HG02870 (cell line): Measurements from ENCODE around the gene HS3ST1.

ENCODE experiments used
- ATAC-seq: cut with Tn5 transposase; IDR thresholded peaks from one replicate; pipeline ENCODE4 v1.9.1; 2021; ENCODE audit warnings: mild to moderate bottlenecking, moderate library complexity; ENCODE audit not compliant: unreplicated experiment

HS3ST1 gene

DNA sequence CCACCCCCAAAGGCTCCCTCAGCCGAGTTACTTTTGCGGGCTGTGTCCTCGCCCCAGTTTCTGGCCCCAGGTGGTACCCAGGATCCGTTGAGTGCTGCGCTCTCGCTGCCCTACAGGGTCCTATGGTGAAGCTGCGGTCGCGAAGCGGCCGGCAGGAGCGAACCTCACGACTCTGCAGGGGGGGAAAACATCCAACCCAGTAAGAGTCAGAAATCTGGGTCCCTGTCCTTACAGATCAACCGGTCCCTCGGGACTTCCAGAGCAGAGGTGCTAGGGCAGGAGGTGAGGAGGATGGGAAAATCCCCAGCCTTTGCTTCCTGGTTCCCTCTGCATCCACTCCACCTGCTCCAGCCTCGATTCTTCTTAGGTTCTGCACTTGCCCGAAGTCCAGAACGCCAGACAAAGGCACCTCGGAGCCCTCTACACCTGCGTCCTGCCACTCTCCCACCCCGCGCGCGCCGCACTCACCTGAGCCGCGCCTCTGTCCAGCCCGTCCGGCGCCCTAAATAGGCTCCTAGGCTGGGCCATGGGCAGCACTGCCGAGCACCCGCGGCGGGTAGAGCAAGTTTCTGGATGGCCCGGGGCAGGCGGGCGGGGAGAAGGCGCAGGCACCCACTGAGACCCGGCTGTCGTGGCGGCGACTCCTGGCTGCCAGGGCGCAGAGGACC lies at the start of gene HS3ST1:
Gene HS3ST1 (minus strand): TSS at position 664 of the 668 bp plus-strand sequence. CDS start 28,889 bp downstream, outside the sequence.
- ATAC-seq: peak; percentile 35

GRCh38 chr4:11475871-11476270 lies 47.2 kb upstream of the HS3ST1 start:
- ATAC-seq: no peak

DNA sequence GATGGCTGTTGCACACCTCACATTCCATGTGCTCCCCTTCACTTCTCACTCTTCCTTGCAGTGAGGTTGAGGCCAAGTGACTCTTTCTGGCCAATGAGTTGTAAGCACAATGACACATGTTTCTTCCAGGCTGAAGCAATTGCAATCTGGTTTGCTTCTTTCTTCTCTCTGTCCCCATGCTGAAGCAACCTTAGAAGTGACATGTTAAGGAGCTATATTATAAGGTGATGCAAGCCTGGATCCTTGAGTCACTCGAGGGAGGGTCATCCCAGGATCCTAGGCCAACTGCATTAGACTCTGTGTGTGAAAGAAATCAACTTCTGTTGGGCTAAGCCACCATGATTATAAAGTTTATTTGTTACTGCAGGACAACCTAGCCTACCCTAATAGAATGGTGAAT lies 45.5 kb upstream of the HS3ST1 start:
- ATAC-seq: no peak

DNA sequence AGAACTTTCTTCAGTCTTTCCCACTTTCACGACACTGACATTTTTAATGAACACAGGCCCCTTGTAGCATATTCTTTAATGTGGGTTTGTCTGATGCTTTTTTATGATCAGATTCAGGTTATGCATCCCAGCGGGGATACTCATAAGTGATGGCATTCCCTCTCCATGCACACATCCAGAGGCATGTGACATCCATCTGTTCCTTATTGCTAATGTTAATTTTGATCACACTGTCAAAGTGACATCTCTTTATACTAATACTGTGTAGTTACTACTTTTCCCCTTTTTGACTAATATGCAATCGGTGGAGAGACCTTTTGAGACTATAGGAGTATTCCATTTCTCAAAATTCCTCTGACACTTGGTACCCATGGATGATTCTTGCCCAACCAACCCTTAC lies 43.8 kb upstream of the HS3ST1 start:
- no peak for ATAC-seq

DNA sequence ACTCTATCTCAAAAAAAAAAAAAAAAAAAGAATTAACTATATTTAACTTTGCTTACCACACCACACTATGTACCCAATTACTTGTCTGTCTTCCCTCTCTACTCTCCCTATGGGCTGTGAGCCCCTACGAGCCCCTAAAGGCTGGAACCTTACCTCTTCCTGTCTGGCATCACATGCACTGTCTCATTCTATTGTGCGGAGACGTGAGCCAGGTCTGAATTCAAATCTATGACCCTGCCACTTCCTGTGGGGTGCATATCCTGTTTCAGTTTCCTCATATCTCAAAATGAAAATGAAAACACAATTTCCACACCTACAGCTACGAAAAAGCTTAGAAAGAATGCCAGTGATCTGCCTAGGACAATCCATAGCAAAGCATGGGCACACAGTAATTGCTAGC lies 42.9 kb upstream of the HS3ST1 start:
- peak; percentile 28 for ATAC-seq

DNA sequence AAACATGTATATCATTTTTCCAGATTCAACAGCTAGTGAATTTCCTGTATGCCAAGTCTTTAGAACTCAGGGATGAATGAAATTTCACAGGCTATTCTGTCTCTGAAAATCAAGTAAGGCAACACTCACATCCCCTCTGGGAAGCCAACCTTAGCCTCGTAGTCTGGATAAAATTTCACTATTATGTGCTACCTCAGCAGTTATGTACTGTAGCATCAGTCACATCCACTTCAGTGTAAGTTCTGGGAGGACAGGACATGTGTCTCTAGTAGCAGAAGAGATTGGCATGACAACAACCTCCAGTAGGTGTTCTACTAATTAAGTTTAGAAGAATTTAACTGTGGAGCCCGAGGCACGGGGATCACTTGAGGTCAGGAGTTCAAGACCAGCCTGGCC lies 42.4 kb upstream of the HS3ST1 start:
- ATAC-seq: no peak

GRCh38 chr4:11470438-11471045 lies 41.8 kb upstream of the HS3ST1 start:
- ATAC-seq: peak; percentile 66

- ATAC-seq: peak; percentile 72
Observed at GRCh38 chr4:11469650-11470437, 41.1 kb upstream of the HS3ST1 start.

DNA sequence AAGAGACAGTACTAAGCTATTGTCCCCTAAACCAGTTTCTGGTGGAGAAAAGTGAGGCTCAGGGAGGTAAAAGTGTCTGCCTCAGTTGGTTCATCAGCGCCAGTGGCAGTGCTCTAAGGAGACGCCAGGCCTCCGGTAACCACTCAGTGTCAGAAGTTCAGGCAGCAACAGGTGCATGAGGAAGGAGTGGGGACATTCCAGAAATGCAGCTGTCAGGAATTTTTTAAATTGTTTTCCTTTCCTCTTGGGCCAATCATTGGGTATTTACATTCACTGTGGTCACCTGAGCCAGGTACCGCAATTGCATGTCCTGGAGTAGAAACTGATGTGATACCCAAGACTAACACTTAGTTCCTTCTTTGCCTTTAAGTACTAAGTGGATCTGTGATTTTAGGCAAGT lies 40.2 kb upstream of the HS3ST1 start:
- no peak for ATAC-seq

- no peak for ATAC-seq
Observed at GRCh38 chr4:11467931-11468330, 39.2 kb upstream of the HS3ST1 start.

GRCh38 chr4:11463707-11464106 lies 35.0 kb upstream of the HS3ST1 start:
- no peak for ATAC-seq

DNA sequence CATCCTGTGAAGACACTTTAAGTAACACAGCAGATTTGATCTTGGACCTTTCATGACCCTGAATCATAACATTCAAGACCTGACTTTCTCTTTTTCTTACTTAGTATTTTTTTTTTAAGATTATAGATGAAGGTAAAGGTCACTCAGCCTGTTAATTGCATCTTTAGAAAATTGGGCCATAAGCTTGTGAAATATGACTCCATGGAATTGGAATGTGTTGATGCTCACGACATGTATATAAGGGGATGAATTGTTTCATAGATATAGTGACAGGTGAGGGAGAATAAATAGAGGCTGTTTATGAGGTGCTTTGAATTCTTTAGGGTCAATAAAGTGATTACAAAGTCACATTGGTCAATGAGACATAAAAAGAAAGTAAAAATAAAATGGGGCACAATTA lies 27.7 kb upstream of the HS3ST1 start:
- ATAC-seq: no peak

GRCh38 chr4:11455201-11455835 lies 26.6 kb upstream of the HS3ST1 start:
- no peak for ATAC-seq

- no peak for ATAC-seq
Observed at GRCh38 chr4:11451716-11452115, 23.0 kb upstream of the HS3ST1 start.

DNA sequence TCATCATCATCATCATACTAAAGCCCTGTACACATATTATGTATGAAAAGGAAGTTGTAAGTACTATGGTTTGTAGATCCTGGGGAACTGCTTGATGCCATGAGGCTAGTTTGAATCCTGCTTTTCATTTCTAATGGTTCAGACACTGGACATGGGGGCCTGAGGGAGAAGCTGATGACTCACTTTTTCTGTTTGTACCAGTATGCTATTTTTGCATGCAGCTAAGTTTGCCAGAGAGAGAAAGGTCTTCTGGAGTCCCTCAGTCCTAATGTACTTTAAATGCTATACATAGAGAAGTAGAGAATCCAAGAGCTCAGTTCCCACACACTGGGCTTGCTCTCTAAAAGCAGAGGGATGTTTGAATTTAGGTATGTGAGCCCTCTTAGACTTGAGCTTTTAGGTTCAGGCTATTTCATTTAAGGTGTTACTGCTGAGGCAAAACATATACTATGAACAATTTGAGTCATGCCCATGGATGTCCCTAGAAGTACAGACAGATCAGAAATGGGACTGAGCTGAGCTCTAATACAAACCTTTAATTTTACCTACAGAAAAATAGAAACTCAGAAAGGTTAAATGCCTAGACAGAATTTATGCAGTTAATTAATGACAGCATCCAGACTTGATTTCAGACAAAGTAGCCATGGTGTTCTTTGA lies 17.6 kb upstream of the HS3ST1 start:
- no peak for ATAC-seq

GRCh38 chr4:11441194-11441556 lies 12.5 kb upstream of the HS3ST1 start:
- ATAC-seq: no peak

GRCh38 chr4:11440481-11441193 lies 11.9 kb upstream of the HS3ST1 start:
- no peak for ATAC-seq

- no peak for ATAC-seq
Observed at GRCh38 chr4:11439836-11440235, 11.1 kb upstream of the HS3ST1 start.

GRCh38 chr4:11438647-11439046 lies 10.0 kb upstream of the HS3ST1 start:
- ATAC-seq: no peak

DNA sequence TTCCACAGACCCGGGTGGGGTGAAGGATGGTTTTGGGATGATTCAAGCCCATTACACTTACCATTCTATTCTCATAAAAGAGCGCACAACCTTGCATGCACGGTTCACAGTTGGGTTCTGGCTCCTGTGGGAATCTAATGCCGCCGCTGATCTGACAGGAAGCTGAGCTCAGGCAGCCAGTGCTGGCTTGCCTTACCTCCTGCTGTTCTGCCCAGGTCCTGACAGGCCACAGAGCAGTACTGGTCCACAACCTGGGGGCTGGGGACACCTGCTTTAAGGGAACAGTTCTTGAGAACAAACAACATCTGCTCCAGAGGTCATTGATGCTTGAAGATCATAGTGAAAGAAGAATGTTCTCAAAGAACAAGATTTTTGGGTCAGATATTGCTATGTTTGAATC lies 8.0 kb upstream of the HS3ST1 start:
- peak; percentile 59 for ATAC-seq
